Sigmoid colon (tissue), 7 donors: ENCODE measurements around the gene VPS13C. TPM values are rescaled to one million over a fixed set of nuclear protein-coding genes. Genes with fewer than 3 reads are reported as not detected.

Experiments
- DNase-seq: peaks from one replicate; pipeline ENCODE4 v3.0.0-alpha.2; 2019
- H3K27ac ChIP-seq, 4 donors: fragments of 200-600 bp; sonication (generic); one replicate each; pipeline ENCODE4 v1.5.1; 2016 to 2019; ENCODE audit warnings: mild to moderate bottlenecking in 1 of 4
- H3K27me3 ChIP-seq, 3 donors: fragments of 200-600 bp; sonication (generic); one replicate each; pipeline ENCODE4 v1.5.1; 2019; ENCODE audit warnings: mild to moderate bottlenecking in 1 of 3
- H3K36me3 ChIP-seq, 4 donors: fragments of 200-600 bp; sonication (generic); one replicate each; pipeline ENCODE4 v1.5.1; 2016 to 2019
- H3K4me1 ChIP-seq, 4 donors: fragments of 200-600 bp; sonication (generic); one replicate each; pipeline ENCODE4 v1.5.1; 2017 to 2019
- H3K4me3 ChIP-seq, 4 donors: fragments of 200-600 bp; sonication (generic); one replicate each; pipeline ENCODE4 v1.5.1; 2017 to 2019; ENCODE audit warnings: mild to moderate bottlenecking in 2 of 4, moderate library complexity in 1 of 4
- H3K9me3 ChIP-seq, 4 donors: fragments of 200-600 bp in 3 of 4; sonication (generic) in 3 of 4; one replicate each; pipeline versions ENCODE4 v1.5.1 to v1.6.1; 2013 to 2019
- CTCF ChIP-seq, 4 experiments: fragments of 450-650 bp in 3 of 4; fragments of 200-600 bp in 1 of 4; IDR thresholded peaks; one replicate each; pipeline ENCODE4 v1.5.1; 2016 to 2019; ENCODE audit warnings: antibody characterized with exemption in 4 of 4, mild to moderate bottlenecking in 3 of 4, moderate library complexity in 2 of 4
- EP300 ChIP-seq, 4 donors: sonication (generic); formaldehyde crosslinking; IDR thresholded peaks; one replicate each; pipeline ENCODE4 v1.6.1; 2017; ENCODE audit warnings: antibody characterized with exemption in 4 of 4
- POLR2A ChIP-seq, 2 donors: fragments of 450-650 bp; IDR thresholded peaks; one replicate each; pipeline ENCODE4 v1.6.1; 2016; ENCODE audit warnings: antibody characterized with exemption in 2 of 2, mild to moderate bottlenecking in 2 of 2, moderate library complexity in 2 of 2
- POLR2AphosphoS5 ChIP-seq, 4 donors: sonication (generic); formaldehyde crosslinking; IDR thresholded peaks; one replicate each; pipeline ENCODE4 v1.6.1; 2017; ENCODE audit warnings: antibody characterized with exemption in 4 of 4
- WGBS, 2 donors: extraction: QIAGEN DNeasy Blood & Tissue Kit; methylation state at CpG; one replicate each; pipeline ENCODE4 v1.1.7; 2013; 5-methylcytosine and 5-hydroxymethylcytosine counted together
- intact Hi-C: fragments of 100-400 bp; cut with DNase I; formaldehyde crosslinking; loops from one replicate; pipeline ENCODE4 v1.15.1; 2023
- polyA plus RNA-seq, 3 donors: library from polyadenylated mRNA; stranded (reverse); fragments of 200-250 nt; gene quantifications; one replicate each; pipeline ENCODE4 v1.2.3, GENCODE V29; 2013
- total RNA-seq, 4 donors: library from RNA; depleted of rRNA; stranded (reverse); fragments of >200 nt; gene quantifications; one replicate each; pipeline ENCODE4 v1.1.0, GENCODE V29; 2016
- donor health status: healthy with polysubstance abuse.
- donor health status: Bipolar disorder and iron deficiency.
- donor health status: healthy.

The VPS13C gene
- total and polyA plus RNA-seq, 7 donors = 2.1 to 112 (median 71.5) TPM

GRCh38 chr15:61819386-61819785 is 240.9 kb downstream of the VPS13C start:
- intact Hi-C loops = no loop called here
- Histone ChIP-seq H3K9me3 (no peaks in the 10 kb centered on the region), H3K27me3 (no peaks in the 10 kb centered on the region), H3K36me3 (no peaks in the 10 kb centered on the region), H3K4me1 (no peaks in the 10 kb centered on the region), H3K4me3 (no peak overlapping the region), H3K27ac (no peak overlapping the region)
- TF ChIP-seq POLR2A (IDR thresholded peaks at IDR 0.05) (no peak), CTCF (IDR thresholded peaks at IDR 0.05) (no peak), EP300 (IDR thresholded peaks at IDR 0.05) (no peak), POLR2AphosphoS5 (IDR thresholded peaks at IDR 0.05) (no peak)
- 88 to 89% methylated on average over 9 of the region's 9 CpGs for WGBS, 2 donors
- DNase-seq = no peak

- TF ChIP-seq POLR2AphosphoS5 (IDR thresholded peaks at IDR 0.05) = no peak
- TF ChIP-seq CTCF (IDR thresholded peaks at IDR 0.05) = no peak
- no peak for TF ChIP-seq EP300 (IDR thresholded peaks at IDR 0.05)
- no peak for TF ChIP-seq POLR2A (IDR thresholded peaks at IDR 0.05)
- DNase-seq = no peak
- Histone ChIP-seq H3K9me3 (no peaks in the 10 kb centered on the region), H3K4me1 (no peaks in the 10 kb centered on the region), H3K36me3 (no peaks in the 10 kb centered on the region), H3K27me3 (no peaks in the 10 kb centered on the region), H3K4me3 (no peak overlapping the region), H3K27ac (no peak overlapping the region)
- intact Hi-C loops = no loop called here
- 96% methylated on average over 2 of the region's 2 CpGs for WGBS, 2 donors
Measured at GRCh38 chr15:61818801-61819200, 241.4 kb downstream of the VPS13C start.

- no peaks in the 10 kb centered on the region for H3K9me3 ChIP-seq
- TF ChIP-seq EP300 (IDR thresholded peaks at IDR 0.05) (no peak), CTCF (IDR thresholded peaks at IDR 0.05) (no peak), POLR2A (IDR thresholded peaks at IDR 0.05) (no peak), POLR2AphosphoS5 (IDR thresholded peaks at IDR 0.05) (no peak)
- DNase-seq = no peak
Measured at GRCh38 chr15:61816856-61817255, 243.4 kb downstream of the VPS13C start.

GRCh38 chr15:61815356-61816083 is 244.7 kb downstream of the VPS13C start:
- DNase-seq = no peak
- Histone ChIP-seq H3K9me3 (no peaks in the 10 kb centered on the region), H3K27ac (no peak overlapping the region), H3K4me3 (no peak overlapping the region), H3K27me3 (no peaks in the 10 kb centered on the region), H3K4me1 (no peaks in the 10 kb centered on the region), H3K36me3 (no peaks in the 10 kb centered on the region)
- TF ChIP-seq EP300 (IDR thresholded peaks at IDR 0.05) (no peak), CTCF (IDR thresholded peaks at IDR 0.05) (no peak), POLR2AphosphoS5 (IDR thresholded peaks at IDR 0.05) (no peak), POLR2A (IDR thresholded peaks at IDR 0.05) (no peak)
- intact Hi-C loops = no loop called here
- 84 to 89% methylated on average over 12 of the region's 12 CpGs for WGBS, 2 donors

More at GRCh38 chr15:61816856-61817255, 243.4 kb downstream of the VPS13C start:
- Histone ChIP-seq H3K4me3 (no peak overlapping the region), H3K27me3 (no peaks in the 10 kb centered on the region), H3K36me3 (no peaks in the 10 kb centered on the region), H3K4me1 (no peaks in the 10 kb centered on the region), H3K27ac (no peak overlapping the region)
- 76 to 91% methylated on average over 7 of the region's 7 CpGs for WGBS, 2 donors
- intact Hi-C loops = no loop called here

- TF ChIP-seq CTCF (IDR thresholded peaks at IDR 0.05) (no peak), EP300 (IDR thresholded peaks at IDR 0.05) (no peak), POLR2AphosphoS5 (IDR thresholded peaks at IDR 0.05) (no peak), POLR2A (IDR thresholded peaks at IDR 0.05) (no peak)
- DNase-seq = no peak
- WGBS, 2 donors = 93 to 96% methylated on average over 6 of the region's 6 CpGs
- no peaks in the 10 kb centered on the region for H3K9me3 ChIP-seq
- H3K27ac ChIP-seq = no peak overlapping the region
- H3K4me3 ChIP-seq = no peak overlapping the region
- intact Hi-C loops = no loop called here
- no peaks in the 10 kb centered on the region for H3K4me1 ChIP-seq
- H3K27me3 ChIP-seq = no peaks in the 10 kb centered on the region
- no peaks in the 10 kb centered on the region for H3K36me3 ChIP-seq
Measured at GRCh38 chr15:61812476-61812875, 247.8 kb downstream of the VPS13C start.
